HEK293 (cell line): ENCODE data around the gene FADD.

Experiments
- ZBTB7A ChIP-seq: fragments of 450-650 bp; formaldehyde crosslinking; IDR thresholded peaks from 2 replicates; pipeline ENCODE4 v1.5.1; 2016; ENCODE audit warnings: low read depth, missing biosample characterization, missing genetic modification characterization
- ZNF114 ChIP-seq: fragments of 450-650 bp; formaldehyde crosslinking; IDR thresholded peaks from 2 replicates; pipeline ENCODE4 v1.5.0; 2017; ENCODE audit warnings: missing biosample characterization, missing genetic modification characterization
- ZNF48 ChIP-seq: fragments of 450-650 bp; formaldehyde crosslinking; IDR thresholded peaks from 2 replicates; pipeline ENCODE4 v1.5.1; 2016; ENCODE audit warnings: missing biosample characterization, missing genetic modification characterization
- ZNF701 ChIP-seq: fragments of 450-650 bp; formaldehyde crosslinking; IDR thresholded peaks from 2 replicates; pipeline ENCODE4 v1.5.1; 2016; ENCODE audit warnings: missing biosample characterization, missing genetic modification characterization

DNA sequence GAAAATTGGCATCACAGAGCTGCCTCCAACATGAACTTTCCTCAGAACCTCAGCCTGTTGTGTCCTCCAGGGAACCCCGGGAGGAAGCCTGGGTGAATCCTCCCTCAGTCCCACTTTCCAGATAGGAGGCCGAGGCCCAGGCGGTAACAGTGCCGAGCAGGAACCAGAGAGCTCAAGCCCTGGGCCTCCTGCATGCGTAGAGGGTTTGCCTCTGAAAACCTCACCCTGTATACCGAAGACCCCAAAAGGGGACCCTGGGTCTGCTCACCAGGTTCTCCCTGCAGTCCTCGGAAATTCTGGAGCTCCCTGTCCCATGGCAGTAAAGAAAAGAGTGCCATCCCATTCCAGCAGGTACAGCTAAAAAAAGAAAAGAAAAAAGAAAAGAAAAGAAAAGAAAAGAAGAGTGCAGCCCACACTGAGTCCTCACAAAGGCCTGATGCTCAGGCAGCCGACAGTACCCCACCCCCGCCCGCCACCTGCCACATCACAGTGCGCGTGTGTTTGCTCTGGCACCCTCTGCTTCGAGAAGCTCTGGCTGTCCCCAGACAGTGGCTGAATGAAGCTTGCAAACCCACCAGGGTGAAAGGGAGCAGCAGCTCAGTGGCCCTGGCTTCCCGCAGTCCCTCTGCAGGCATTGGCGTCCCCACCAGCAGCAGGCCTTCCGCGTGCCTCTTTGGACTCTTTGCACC, 28.4 kb upstream of the FADD start:
- TF ChIP-seq ZNF114 (tag by site-specific recombination), result no peak
- TF ChIP-seq ZNF701, result no peak
- TF ChIP-seq ZBTB7A (tag by site-specific recombination), result no peak
- no peak for TF ChIP-seq ZNF48
